HG03432 (cell line): ENCODE measurements around the gene TCTN1.
A peak's percentile ranks its signal among the peaks of the same experiment; 100 is the strongest.
"Not testable (repeated sequence)": the region's sequence is repeated elsewhere in the genome, so short reads cannot be mapped to it uniquely, and the experiment has no call there.

ENCODE experiments used
- ATAC-seq: cut with Tn5 transposase; IDR thresholded peaks from one replicate; pipeline ENCODE4 v1.9.1; 2021; ENCODE audit warnings: mild to moderate bottlenecking, moderate library complexity; ENCODE audit not compliant: unreplicated experiment

Gene TCTN1

DNA sequence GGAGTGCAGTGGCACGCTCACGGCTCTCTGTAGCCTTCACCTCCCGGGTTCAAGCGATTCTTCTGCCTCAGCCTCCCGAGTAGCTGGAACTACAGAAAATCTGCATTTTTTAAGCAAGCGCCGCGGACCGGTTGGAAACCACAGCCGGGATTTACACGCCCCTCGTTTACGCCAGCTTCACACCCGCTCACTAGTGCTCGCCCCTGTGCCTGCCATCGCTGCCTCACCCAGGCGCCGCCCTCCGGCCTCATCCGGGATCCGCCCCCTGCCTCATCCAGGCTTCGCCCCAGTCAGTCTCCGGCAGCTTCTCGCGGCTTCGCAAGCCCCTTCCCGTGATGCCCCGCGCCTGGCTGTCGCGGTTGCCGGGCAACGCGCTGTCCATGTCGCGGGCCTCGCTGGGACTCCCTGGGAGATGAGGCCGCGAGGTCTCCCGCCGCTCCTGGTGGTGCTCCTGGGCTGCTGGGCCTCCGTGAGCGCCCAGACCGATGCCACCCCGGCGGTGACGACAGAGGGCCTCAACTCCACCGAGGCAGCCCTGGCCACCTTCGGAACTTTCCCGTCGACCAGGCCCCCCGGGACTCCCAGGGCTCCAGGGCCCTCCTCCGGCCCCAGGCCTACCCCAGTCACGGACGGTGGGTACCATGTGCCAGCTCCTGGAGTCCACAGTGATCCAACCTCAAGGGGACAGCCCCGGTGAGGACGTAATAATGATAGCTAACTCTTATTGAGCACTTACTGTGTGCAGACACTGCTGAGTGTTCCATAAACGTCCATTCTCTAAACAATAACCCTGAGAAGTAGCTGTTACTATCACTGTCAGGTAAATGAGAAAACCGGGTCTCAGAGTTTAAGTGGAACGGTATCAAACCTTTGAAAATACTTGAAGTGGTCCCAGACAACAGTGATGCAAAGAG, at the start of gene TCTN1:
TCTN1 (plus strand) TSS at position 359 of the 914 bp plus-strand sequence; CDS start at position 413, 54 bp downstream.
- ATAC-seq = peak; percentile 94

DNA sequence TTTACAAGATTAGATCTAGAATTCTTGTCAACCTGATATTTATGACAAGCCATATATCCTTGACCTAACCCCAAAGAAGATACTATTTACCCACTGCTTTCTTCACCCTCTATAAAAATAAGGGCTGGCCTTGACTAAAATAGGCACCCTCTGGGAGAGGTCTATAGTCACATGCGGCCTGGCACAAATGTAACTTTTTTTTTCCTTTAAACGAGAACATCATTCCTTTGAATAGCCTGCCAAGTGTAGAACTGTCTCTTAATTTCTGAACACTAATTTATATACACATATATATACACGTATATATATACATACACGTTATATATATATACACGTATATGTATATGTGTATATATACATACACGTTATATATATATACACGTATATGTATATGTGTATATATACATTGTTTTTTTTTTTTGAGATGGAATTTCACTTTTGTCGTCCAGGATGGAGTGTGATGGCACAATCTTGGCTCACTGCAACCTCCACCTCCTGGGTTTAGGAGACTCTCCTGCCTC, 49.4 kb upstream of the TCTN1 start:
- ATAC-seq = no peak

- no peak for ATAC-seq
Measured at GRCh38 chr12:110565894-110566871, 47.7 kb upstream of the TCTN1 start.

- no peak for ATAC-seq
Measured at GRCh38 chr12:110566993-110567392, 46.9 kb upstream of the TCTN1 start.

- ATAC-seq = no peak
Measured at GRCh38 chr12:110568752-110569151, 45.2 kb upstream of the TCTN1 start.

DNA sequence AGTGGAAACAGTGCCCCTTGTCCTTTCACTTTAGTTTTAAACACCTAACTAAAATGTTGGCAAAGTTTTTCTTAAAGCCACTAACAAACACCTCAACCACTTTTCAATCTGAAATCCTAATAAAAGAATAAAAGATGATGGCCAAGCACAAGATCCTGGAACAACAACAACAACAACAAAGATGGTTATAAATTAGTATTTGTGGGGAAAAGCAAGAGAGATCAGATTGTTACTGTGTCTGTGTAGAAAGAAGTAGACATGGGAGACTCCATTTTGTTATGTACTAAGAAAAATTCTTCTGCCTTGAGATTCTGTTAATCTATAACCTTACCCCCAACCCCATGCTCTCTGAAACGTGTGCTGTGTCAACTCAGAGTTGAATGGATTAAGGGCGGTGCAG, 44.1 kb upstream of the TCTN1 start:
- not testable (repeated sequence) for ATAC-seq

GRCh38 chr12:110570798-110571197, 43.1 kb upstream of the TCTN1 start:
- not testable (repeated sequence) for ATAC-seq

DNA sequence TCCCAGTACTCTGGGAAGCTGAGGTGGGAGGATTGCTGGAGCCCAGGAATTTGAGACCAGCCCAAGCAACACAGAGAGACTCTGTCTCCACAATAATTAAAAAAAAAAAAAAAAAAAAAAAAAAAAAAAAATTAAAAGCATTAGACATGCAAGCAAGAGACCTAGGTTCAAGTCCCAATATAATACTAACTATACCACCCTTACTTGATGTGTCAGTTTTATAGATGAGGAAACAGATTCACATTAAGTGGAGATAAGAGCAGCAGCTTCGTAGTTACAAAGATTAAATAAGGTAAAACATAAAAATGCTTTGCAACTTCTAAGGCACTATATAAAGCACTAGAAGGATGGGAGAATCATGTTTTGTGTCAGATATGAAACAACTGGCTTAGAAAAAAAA, 39.9 kb upstream of the TCTN1 start:
- no peak for ATAC-seq

DNA sequence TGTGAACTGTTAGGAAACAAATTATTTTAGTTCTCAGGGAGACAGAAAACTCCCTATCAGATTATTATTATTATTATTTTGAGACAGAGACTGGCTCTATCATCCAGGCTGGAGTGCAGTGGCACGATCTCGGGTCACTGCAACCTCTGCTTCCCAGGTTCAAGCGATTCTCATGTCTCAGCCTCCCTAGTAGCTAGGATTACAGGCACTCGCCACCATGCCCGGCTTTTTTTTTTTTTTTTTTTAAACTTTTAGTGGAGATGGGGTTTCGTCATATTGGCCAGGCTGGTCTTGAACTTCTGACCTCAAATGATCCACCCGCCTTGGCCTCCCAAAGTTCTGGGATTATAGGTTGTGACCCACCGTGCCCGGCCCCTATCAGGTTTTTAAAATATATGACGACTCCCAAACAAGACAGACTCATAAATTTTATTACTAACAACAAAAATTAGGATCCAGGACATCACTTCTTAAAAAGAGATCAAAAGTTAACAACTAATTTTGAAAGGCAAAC, 39.2 kb upstream of the TCTN1 start:
- not testable (repeated sequence) for ATAC-seq

DNA sequence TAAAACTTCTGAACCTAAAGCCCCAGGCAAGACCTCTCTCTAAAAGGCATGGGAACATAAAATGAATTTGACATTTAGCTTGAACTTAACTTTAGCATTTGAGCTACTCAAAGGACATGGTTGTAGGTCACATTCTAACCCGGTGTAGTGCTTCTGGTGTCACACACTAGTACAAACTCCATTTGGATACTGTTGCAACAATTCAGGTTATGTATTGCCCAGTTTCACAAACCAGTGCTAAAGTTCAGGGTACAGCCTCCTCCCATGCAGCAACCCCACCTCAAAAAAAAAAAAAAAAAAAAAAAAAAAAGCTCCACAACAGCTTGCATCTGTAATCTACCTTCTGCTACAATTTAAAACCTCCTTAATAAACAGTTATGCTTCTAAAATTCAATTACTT, 38.6 kb upstream of the TCTN1 start:
- no peak for ATAC-seq

GRCh38 chr12:110576504-110576903, 37.4 kb upstream of the TCTN1 start:
- no peak for ATAC-seq

GRCh38 chr12:110577864-110578693, 35.9 kb upstream of the TCTN1 start:
- peak; percentile 24 for ATAC-seq

GRCh38 chr12:110578694-110579534, 35.0 kb upstream of the TCTN1 start:
- no peak for ATAC-seq

DNA sequence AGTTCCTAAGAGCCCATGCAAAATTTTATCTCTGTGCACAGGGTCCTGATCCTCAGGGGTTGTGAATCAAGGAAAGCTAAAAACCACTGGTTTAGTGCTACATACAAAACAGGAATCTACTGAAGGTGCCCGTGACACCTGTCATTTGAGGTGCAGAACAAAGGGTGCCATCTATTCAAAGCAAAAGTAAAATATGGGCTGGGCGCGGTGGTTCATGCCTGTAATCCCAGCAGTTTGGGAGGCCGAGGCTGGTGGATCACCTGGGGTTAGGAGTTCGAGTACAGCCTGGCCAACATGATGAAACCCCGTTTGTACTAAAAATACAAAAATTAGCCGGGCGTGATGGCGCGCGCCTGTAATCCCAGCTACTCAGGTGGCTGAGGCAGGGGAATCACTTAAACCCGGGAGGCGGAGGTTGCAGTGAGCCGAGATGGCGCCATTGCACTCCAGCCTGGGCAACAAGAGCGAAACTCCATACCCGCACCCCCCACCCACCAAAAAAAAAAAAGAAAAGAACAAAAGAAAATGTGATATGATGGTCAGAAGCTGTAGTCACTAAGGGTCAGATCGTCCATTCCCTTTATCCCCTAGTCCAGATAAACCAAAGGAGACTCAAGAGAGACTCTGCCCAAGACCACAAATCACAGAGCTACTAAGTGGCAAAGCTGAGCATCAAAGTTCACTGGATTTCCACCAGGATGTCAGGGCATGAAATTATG, 34.2 kb upstream of the TCTN1 start:
- no peak for ATAC-seq

GRCh38 chr12:110581931-110582275, 32.0 kb upstream of the TCTN1 start:
- no peak for ATAC-seq

DNA sequence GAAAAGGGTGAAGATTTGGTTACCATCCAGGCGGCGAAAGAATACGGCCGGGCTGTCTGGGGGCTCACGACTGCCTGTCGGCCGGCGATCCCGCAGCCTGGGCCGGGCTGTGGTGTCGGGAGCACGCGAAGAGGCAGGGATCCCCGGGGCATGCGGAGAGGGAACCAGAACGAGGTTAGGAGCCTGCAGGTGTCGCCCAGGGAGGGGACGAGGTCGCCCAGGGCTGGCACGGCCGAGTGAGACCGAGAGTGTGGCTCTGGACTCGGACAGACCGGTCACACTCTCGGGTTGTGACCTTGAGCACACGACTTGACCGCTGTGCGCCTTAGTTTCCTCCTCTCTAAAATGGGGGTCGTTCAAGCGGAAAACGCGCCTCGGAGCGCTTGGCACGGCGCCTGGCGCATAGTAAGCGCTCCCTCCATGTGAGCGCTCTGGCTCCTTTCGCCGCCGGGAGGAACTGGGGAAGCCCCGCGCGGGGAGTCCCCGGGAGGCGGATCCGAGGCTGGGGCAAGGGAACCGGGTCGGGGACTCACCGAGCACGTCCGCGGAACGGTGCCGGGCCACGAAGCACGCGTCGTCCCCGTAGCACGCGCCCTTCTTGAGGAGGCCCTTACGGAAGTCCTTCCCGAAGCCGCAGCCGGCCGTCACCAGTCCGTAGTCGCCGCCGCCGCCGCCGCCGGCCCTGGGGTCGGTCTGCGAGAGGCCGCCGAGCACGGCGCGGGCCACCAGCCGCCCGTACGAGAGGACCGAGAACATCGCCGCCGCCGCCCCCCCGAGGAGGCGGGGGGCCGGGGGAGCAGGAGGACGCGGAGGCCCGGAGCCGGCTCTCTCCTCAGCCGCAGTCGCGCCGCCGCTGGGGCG, 31.4 kb upstream of the TCTN1 start:
- peak; percentile 63 for ATAC-seq

GRCh38 chr12:110583137-110584059, 30.5 kb upstream of the TCTN1 start, which contains the start of gene PPTC7:
Gene PPTC7 (minus strand): TSS chr12:110583318. CDS start chr12:110583031, 287 bp downstream.
- ATAC-seq = peak; percentile 85
